Common myeloid progenitor, CD34-positive (primary cell): ENCODE results near the gene TIGD2.

Source experiments
- CTCF ChIA-PET: fragments of 350-600 bp; sonication (Branson Sonifier 250); formaldehyde crosslinking; loops from one replicate; lab custom pipeline; 2021; ENCODE audit warnings: antibody characterized with exemption; lab: Charles Lee
- POLR2A ChIA-PET: fragments of 350-600 bp; sonication (Branson Sonifier 250); formaldehyde crosslinking; loops from one replicate; lab custom pipeline; 2021; ENCODE audit warnings: antibody characterized with exemption; lab: Charles Lee
- DNase-seq, 3 donors: peaks; one replicate each; pipeline versions ENCODE4 v3.0.0 to v3.0.0-alpha.2; 2013
- H3K27ac ChIP-seq, 2 experiments: 1 replicate in 1 of 2; 2 replicates in 1 of 2; pipeline ENCODE4 v1.7.0; 2013; ENCODE audit warnings: inconsistent platforms in 2 of 2, low read length in 2 of 2, mild to moderate bottlenecking in 2 of 2, low read depth in 1 of 2, moderate library complexity in 1 of 2; ENCODE audit not compliant: severe bottlenecking in 2 of 2, insufficient read depth in 1 of 2, poor library complexity in 1 of 2
- H3K27me3 ChIP-seq, 5 experiments: replicated peaks in 2 of 5; 1 replicate in 3 of 5; 2 replicates in 2 of 5; pipeline versions ENCODE4 v1.6.1 to v1.7.0; 2013; ENCODE audit warnings: low read length in 4 of 5, mild to moderate bottlenecking in 2 of 5, moderate library complexity in 2 of 5, inconsistent platforms in 1 of 5; ENCODE audit not compliant: insufficient read depth in 5 of 5, control insufficient read depth in 4 of 5
- H3K36me3 ChIP-seq, 4 experiments: 1 replicate in 2 of 4; 2 replicates in 2 of 4; pipeline versions ENCODE4 v1.6.1 to v1.7.0; 2013; ENCODE audit warnings: low read length in 3 of 4, control low read depth in 1 of 4, mild to moderate bottlenecking in 1 of 4; ENCODE audit not compliant: control insufficient read depth in 4 of 4, insufficient read depth in 4 of 4
- H3K4me1 ChIP-seq, 4 experiments: 1 replicate in 3 of 4; 2 replicates in 1 of 4; pipeline versions ENCODE4 v1.6.1 to v1.7.1; 2013; ENCODE audit warnings: low read length in 3 of 4, mild to moderate bottlenecking in 3 of 4, control low read depth in 1 of 4, inconsistent platforms in 1 of 4, moderate library complexity in 1 of 4; ENCODE audit not compliant: control insufficient read depth in 4 of 4, insufficient read depth in 4 of 4; ENCODE audit errors: control extremely low read depth in 1 of 4
- H3K4me3 ChIP-seq, 7 experiments: 1 replicate in 4 of 7; 2 replicates in 3 of 7; pipeline versions ENCODE4 v1.5.1 to v1.7.0; 2013; ENCODE audit warnings: mild to moderate bottlenecking in 7 of 7, low read length in 6 of 7, moderate library complexity in 6 of 7, inconsistent platforms in 2 of 7, low read depth in 2 of 7, control low read depth in 1 of 7; ENCODE audit not compliant: insufficient read depth in 4 of 7, control insufficient read depth in 1 of 7; ENCODE audit errors: extremely low read depth in 1 of 7
- H3K9me3 ChIP-seq, 5 experiments: 1 replicate in 4 of 5; 2 replicates in 1 of 5; pipeline versions ENCODE4 v1.6.1 to v1.7.1; 2013; ENCODE audit warnings: low read length in 4 of 5, mild to moderate bottlenecking in 2 of 5, inconsistent platforms in 1 of 5, low read depth in 1 of 5, moderate library complexity in 1 of 5; ENCODE audit not compliant: control insufficient read depth in 4 of 5, insufficient read depth in 2 of 5; ENCODE audit errors: control extremely low read depth in 1 of 5
- WGBS: methylation state at CpG from one replicate; pipeline ENCODE4 v1.1.5; 2013; ENCODE audit not compliant: insufficient coverage; 5-methylcytosine and 5-hydroxymethylcytosine counted together

Gene TIGD2

GRCh38 chr4:89157488-89158024 is 46.2 kb downstream of the TIGD2 start:
- no peaks in the 10 kb centered on the region for H3K9me3 ChIP-seq
- no peak overlapping the region for H3K27ac ChIP-seq
- ChIA-PET POLR2A (no interaction called here), CTCF (interaction anchor here (0.7 to 1.6 kb wide), 4 partner anchors 19 to 713 kb away, joined by 3 to 6 read pairs (median 4); no protein-coding TSS in a partner anchor)
- no peaks in the 10 kb centered on the region for H3K36me3 ChIP-seq
- no peaks in the 10 kb centered on the region for H3K4me1 ChIP-seq
- H3K4me3 ChIP-seq = no peak overlapping the region
- WGBS = 97% methylated on average over 6 of the region's 7 CpGs
- DNase-seq = no peak
- H3K27me3 ChIP-seq = no peaks in the 10 kb centered on the region

- no peaks in the 10 kb centered on the region for H3K4me1 ChIP-seq
- H3K27ac ChIP-seq = no peak overlapping the region
- peak; percentile 46 to 67 (median 64) for DNase-seq
- no peaks in the 10 kb centered on the region for H3K27me3 ChIP-seq
- no CpG with 5 or more reads among the region's 2 CpGs for WGBS
- ChIA-PET CTCF (interaction anchor here (0.6 to 2.4 kb wide), 3 partner anchors 65 to 480 kb away, joined by 3 to 10 read pairs (median 4); no protein-coding TSS in a partner anchor), POLR2A (no interaction called here)
- no peak overlapping the region for H3K4me3 ChIP-seq
- no peaks in the 10 kb centered on the region for H3K9me3 ChIP-seq
- H3K36me3 ChIP-seq = no peaks in the 10 kb centered on the region
These were observed 47.7 kb downstream of the TIGD2 start for GRCh38 chr4:89158884-89159503.

GRCh38 chr4:89160806-89161205 is 49.5 kb downstream of the TIGD2 start:
- Histone ChIP-seq H3K4me3 (no peak overlapping the region), H3K27ac (no peak overlapping the region), H3K36me3 (no peaks in the 10 kb centered on the region), H3K9me3 (no peaks in the 10 kb centered on the region), H3K4me1 (no peaks in the 10 kb centered on the region), H3K27me3 (no peaks in the 10 kb centered on the region)
- POLR2A ChIA-PET = no interaction called here
- DNase-seq = no peak
- no CpG with 5 or more reads among the region's 2 CpGs for WGBS
- CTCF ChIA-PET = interaction anchor here (1.6 to 2.4 kb wide), 2 partner anchors 63 to 66 kb away, joined by 4 to 10 read pairs; no protein-coding TSS in a partner anchor

- H3K27ac ChIP-seq = no peak overlapping the region
- H3K4me3 ChIP-seq = no peak overlapping the region
- ChIA-PET CTCF (interaction anchor here (1.0 to 1.3 kb wide), 2 partner anchors 9 to 24 kb away, joined by 4 read pairs; no protein-coding TSS in a partner anchor), POLR2A (no interaction called here)
- WGBS = no CpG with 5 or more reads among the region's 2 CpGs
- H3K4me1 ChIP-seq = no peaks in the 10 kb centered on the region
- no peak for DNase-seq
- H3K9me3 ChIP-seq = no peaks in the 10 kb centered on the region
- H3K36me3 ChIP-seq = no peaks in the 10 kb centered on the region
- H3K27me3 ChIP-seq = no peaks in the 10 kb centered on the region
These were observed 50.5 kb downstream of the TIGD2 start for GRCh38 chr4:89161841-89162240.

- Histone ChIP-seq H3K27me3 (no peaks in the 10 kb centered on the region), H3K4me1 (no peaks in the 10 kb centered on the region), H3K27ac (no peak overlapping the region), H3K4me3 (no peak overlapping the region), H3K36me3 (no peaks in the 10 kb centered on the region), H3K9me3 (no peaks in the 10 kb centered on the region)
- POLR2A ChIA-PET = no interaction called here
- CTCF ChIA-PET = interaction anchor here (0.6 to 2.2 kb wide), 6 partner anchors 9 to 300 kb away, joined by 3 to 10 read pairs (median 3); no protein-coding TSS in a partner anchor
- no peak for DNase-seq
- WGBS = 92% methylated on average over 1 of the region's 3 CpGs
These were observed 51.2 kb downstream of the TIGD2 start for GRCh38 chr4:89162496-89162895.

GRCh38 chr4:89162987-89163386 is 51.7 kb downstream of the TIGD2 start:
- Histone ChIP-seq H3K36me3 (no peaks in the 10 kb centered on the region), H3K4me3 (no peak overlapping the region), H3K27me3 (no peaks in the 10 kb centered on the region), H3K4me1 (no peaks in the 10 kb centered on the region), H3K27ac (no peak overlapping the region), H3K9me3 (no peaks in the 10 kb centered on the region)
- ChIA-PET POLR2A (no interaction called here), CTCF (interaction anchor here (0.9 to 2.2 kb wide), 5 partner anchors 9 to 273 kb away, joined by 3 to 10 read pairs (median 3); no protein-coding TSS in a partner anchor)
- DNase-seq = no peak
- 95% methylated on average over 2 of the region's 4 CpGs for WGBS

GRCh38 chr4:89164400-89164799 is 53.1 kb downstream of the TIGD2 start:
- Histone ChIP-seq H3K27ac (no peak overlapping the region), H3K36me3 (no peaks in the 10 kb centered on the region), H3K4me1 (no peaks in the 10 kb centered on the region), H3K27me3 (no peaks in the 10 kb centered on the region), H3K4me3 (no peak overlapping the region), H3K9me3 (no peaks in the 10 kb centered on the region)
- peak in 1 of 3 donors; percentile 6 for DNase-seq
- no CpG with 5 or more reads among the region's 2 CpGs for WGBS
- ChIA-PET CTCF (interaction anchor here (1.0 to 2.2 kb wide), 7 partner anchors 17 to 705 kb away, joined by 3 to 10 read pairs (median 3); no protein-coding TSS in a partner anchor), POLR2A (no interaction called here)
